IMR-90 (cell line): Measurements from ENCODE around the gene MAGEF1.

Experiments used
- CEBPB ChIP-seq: IDR thresholded peaks from 2 replicates; pipeline ENCODE4 v1.6.1; 2012; ENCODE audit warnings: low read depth, low read length, improper control_type of control experiment
- CTCF ChIP-seq: conservative IDR thresholded peaks from 2 replicates; pipeline ENCODE4 v1.5.1; 2012; ENCODE audit warnings: mild to moderate bottlenecking, low read depth, low read length, improper control_type of control experiment
- MXI1 ChIP-seq: IDR thresholded peaks from 2 replicates; pipeline ENCODE4 v1.6.1; 2012; ENCODE audit warnings: low read depth, mild to moderate bottlenecking, low read length, moderate library complexity, borderline replicate concordance
- POLR2A ChIP-seq: IDR thresholded peaks from 2 replicates; pipeline ENCODE4 v1.6.1; 2012; ENCODE audit warnings: mild to moderate bottlenecking, low read depth, low read length
- RAD21 ChIP-seq: IDR thresholded peaks from 2 replicates; pipeline ENCODE4 v1.6.1; 2012; ENCODE audit warnings: low read length, improper control_type of control experiment
- RCOR1 ChIP-seq: IDR thresholded peaks from 2 replicates; pipeline ENCODE4 v1.6.1; 2012; ENCODE audit warnings: mild to moderate bottlenecking, low read length, improper control_type of control experiment; ENCODE audit not compliant: insufficient replicate concordance
- RFX5 ChIP-seq: IDR thresholded peaks from 2 replicates; pipeline ENCODE4 v1.8.0; 2012; ENCODE audit warnings: low read depth, mild to moderate bottlenecking, low read length, moderate library complexity
- SMC3 ChIP-seq: fragments of 150-350 bp; IDR thresholded peaks from 2 replicates; pipeline ENCODE4 v1.6.1; 2016; ENCODE audit warnings: low read depth, mild to moderate bottlenecking, antibody characterized with exemption, low read length, moderate library complexity

GRCh38 chr3:184690192-184690883 is 21.5 kb downstream of the MAGEF1 start:
- no peak for TF ChIP-seq CTCF
- TF ChIP-seq POLR2A = no peak
- no peak for TF ChIP-seq CEBPB
- TF ChIP-seq RCOR1 = no peak
- TF ChIP-seq SMC3 = no peak
- TF ChIP-seq MXI1 = no peak
- no peak for TF ChIP-seq RFX5
- no peak for TF ChIP-seq RAD21
